ENCODE data around the gene GP1BB.

- TF ChIP-seq, protein P1, sequence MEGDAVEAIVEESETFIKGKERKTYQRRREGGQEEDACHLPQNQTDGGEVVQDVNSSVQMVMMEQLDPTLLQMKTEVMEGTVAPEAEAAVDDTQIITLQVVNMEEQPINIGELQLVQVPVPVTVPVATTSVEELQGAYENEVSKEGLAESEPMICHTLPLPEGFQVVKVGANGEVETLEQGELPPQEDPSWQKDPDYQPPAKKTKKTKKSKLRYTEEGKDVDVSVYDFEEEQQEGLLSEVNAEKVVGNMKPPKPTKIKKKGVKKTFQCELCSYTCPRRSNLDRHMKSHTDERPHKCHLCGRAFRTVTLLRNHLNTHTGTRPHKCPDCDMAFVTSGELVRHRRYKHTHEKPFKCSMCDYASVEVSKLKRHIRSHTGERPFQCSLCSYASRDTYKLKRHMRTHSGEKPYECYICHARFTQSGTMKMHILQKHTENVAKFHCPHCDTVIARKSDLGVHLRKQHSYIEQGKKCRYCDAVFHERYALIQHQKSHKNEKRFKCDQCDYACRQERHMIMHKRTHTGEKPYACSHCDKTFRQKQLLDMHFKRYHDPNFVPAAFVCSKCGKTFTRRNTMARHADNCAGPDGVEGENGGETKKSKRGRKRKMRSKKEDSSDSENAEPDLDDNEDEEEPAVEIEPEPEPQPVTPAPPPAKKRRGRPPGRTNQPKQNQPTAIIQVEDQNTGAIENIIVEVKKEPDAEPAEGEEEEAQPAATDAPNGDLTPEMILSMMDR (IDR thresholded peaks at IDR 0.05) = no peak
- TF ChIP-seq POLR2A (IDR thresholded peaks at IDR 0.05) (no peak), POLR2AphosphoS5 (IDR thresholded peaks at IDR 0.05) (no peak)
Measured at GRCh38 chr22:19703869-19704268, 19.5 kb upstream of the GP1BB start.
